ENCODE measurements around the gene PLET1.

DNA sequence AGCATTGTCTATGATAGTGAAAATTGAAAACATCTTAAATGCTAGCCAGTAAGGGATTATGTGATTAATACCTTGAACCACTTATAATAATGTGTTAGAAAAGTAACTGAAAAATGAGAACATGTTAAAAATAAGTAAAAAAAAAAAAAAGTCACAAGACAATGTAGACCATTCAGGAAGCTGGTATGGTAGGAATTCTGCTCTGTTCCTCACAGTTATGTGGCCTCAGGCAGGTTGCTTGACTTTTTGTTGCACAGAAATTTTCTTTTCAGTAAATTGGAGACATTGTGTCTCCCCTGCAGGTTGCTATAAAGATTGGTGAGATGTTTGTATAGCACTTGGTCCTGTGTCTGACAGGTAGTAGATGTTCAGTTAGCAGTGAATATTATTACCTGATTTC, 17.3 kb upstream of the PLET1 start:
- TF ChIP-seq, protein P1, sequence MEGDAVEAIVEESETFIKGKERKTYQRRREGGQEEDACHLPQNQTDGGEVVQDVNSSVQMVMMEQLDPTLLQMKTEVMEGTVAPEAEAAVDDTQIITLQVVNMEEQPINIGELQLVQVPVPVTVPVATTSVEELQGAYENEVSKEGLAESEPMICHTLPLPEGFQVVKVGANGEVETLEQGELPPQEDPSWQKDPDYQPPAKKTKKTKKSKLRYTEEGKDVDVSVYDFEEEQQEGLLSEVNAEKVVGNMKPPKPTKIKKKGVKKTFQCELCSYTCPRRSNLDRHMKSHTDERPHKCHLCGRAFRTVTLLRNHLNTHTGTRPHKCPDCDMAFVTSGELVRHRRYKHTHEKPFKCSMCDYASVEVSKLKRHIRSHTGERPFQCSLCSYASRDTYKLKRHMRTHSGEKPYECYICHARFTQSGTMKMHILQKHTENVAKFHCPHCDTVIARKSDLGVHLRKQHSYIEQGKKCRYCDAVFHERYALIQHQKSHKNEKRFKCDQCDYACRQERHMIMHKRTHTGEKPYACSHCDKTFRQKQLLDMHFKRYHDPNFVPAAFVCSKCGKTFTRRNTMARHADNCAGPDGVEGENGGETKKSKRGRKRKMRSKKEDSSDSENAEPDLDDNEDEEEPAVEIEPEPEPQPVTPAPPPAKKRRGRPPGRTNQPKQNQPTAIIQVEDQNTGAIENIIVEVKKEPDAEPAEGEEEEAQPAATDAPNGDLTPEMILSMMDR (conservative IDR thresholded peaks at IDR 0.05 in 1 of 2, IDR thresholded peaks at IDR 0.05 in 1 of 2; ENCODE audit: low read depth in 1 of 2, low read length in 2 of 2) = no peak
- no peak for TF ChIP-seq EZH2 (IDR thresholded peaks at IDR 0.05; ENCODE audit: low read length, missing control alignments)

All from fibroblast of lung (primary cell).